ENCODE measurements around the gene MYMK.

MYMK gene

GRCh38 chr9:133515240-133515610 lies 9.5 kb downstream of the MYMK start:
- TF ChIP-seq CTCF (IDR thresholded peaks at IDR 0.05; ENCODE audit: low read depth, low read length, missing control alignments): no peak
- no peak overlapping the region for H3K4me3 ChIP-seq (replicated peaks; ENCODE audit: low read depth, low read length)
- no peak for DNase-seq (ENCODE audit: extremely low read depth, low read depth)

GRCh38 chr9:133514460-133515239 lies 10.1 kb downstream of the MYMK start:
- no peak overlapping the region for H3K4me3 ChIP-seq (replicated peaks; ENCODE audit: low read depth, low read length)
- no peak for TF ChIP-seq CTCF (IDR thresholded peaks at IDR 0.05; ENCODE audit: low read depth, low read length, missing control alignments)
- DNase-seq (ENCODE audit: extremely low read depth, low read depth): no peak

- H3K4me3 ChIP-seq (replicated peaks; ENCODE audit: low read depth, low read length): no peak overlapping the region
- DNase-seq (ENCODE audit: extremely low read depth, low read depth): no peak
Observed at GRCh38 chr9:133513214-133514100, 11.3 kb downstream of the MYMK start.

GRCh38 chr9:133512253-133513213 lies 12.2 kb downstream of the MYMK start:
- no peak overlapping the region for H3K4me3 ChIP-seq (replicated peaks; ENCODE audit: low read depth, low read length)
- DNase-seq (ENCODE audit: extremely low read depth, low read depth): no peak
- no peak for TF ChIP-seq CTCF (IDR thresholded peaks at IDR 0.05; ENCODE audit: low read depth, low read length, missing control alignments)

More at GRCh38 chr9:133513214-133514100, 11.3 kb downstream of the MYMK start:
- no peak for TF ChIP-seq CTCF (IDR thresholded peaks at IDR 0.05; ENCODE audit: low read depth, low read length, missing control alignments)

- DNase-seq (ENCODE audit: extremely low read depth, low read depth): no peak
- H3K4me3 ChIP-seq (replicated peaks; ENCODE audit: low read depth, low read length): no peak overlapping the region
- TF ChIP-seq CTCF (IDR thresholded peaks at IDR 0.05; ENCODE audit: low read depth, low read length, missing control alignments): no peak
Observed at GRCh38 chr9:133511607-133512006, 13.2 kb downstream of the MYMK start.

GRCh38 chr9:133510926-133511505 lies 13.7 kb downstream of the MYMK start:
- DNase-seq (ENCODE audit: extremely low read depth, low read depth): no peak
- H3K4me3 ChIP-seq (replicated peaks; ENCODE audit: low read depth, low read length): no peak overlapping the region
- no peak for TF ChIP-seq CTCF (IDR thresholded peaks at IDR 0.05; ENCODE audit: low read depth, low read length, missing control alignments)
